H9 (cell line): ENCODE data around the gene SIVA1. TPM values are rescaled to one million over a fixed set of nuclear protein-coding genes. Genes with fewer than 3 reads are reported as not detected.

Source experiments
- DNase-seq: peaks from one replicate; pipeline ENCODE4 v3.0.0-alpha.2; 2017
- H2AFZ ChIP-seq: one replicate; pipeline ENCODE4 v1.6.1; 2013; ENCODE audit warnings: mild to moderate bottlenecking, low read length, control low read depth, moderate library complexity
- H2AK5ac ChIP-seq: 2 replicates; pipeline ENCODE4 v1.6.1; 2013; ENCODE audit warnings: low read length, control low read depth, mixed read lengths; ENCODE audit not compliant: insufficient read length
- H2BK120ac ChIP-seq: one replicate; pipeline ENCODE4 v1.6.1; 2013; ENCODE audit warnings: low read depth, mild to moderate bottlenecking, low read length, control low read depth, inconsistent platforms; ENCODE audit not compliant: poor library complexity, severe bottlenecking
- H2BK12ac ChIP-seq: 2 replicates; pipeline ENCODE4 v1.6.1; 2013; ENCODE audit warnings: low read length, control low read depth, mixed read lengths, low read depth; ENCODE audit not compliant: insufficient read length
- H2BK15ac ChIP-seq: 2 replicates; pipeline ENCODE4 v1.6.1; 2013; ENCODE audit warnings: low read depth, low read length, control low read depth
- H2BK20ac ChIP-seq: one replicate; pipeline ENCODE4 v1.6.1; 2013; ENCODE audit warnings: low read depth, mild to moderate bottlenecking, low read length, control low read depth, inconsistent platforms; ENCODE audit not compliant: poor library complexity, severe bottlenecking
- H2BK5ac ChIP-seq: 2 replicates; pipeline ENCODE4 v1.6.1; 2013; ENCODE audit warnings: low read length, control low read depth, mixed read lengths; ENCODE audit not compliant: insufficient read length
- H3K14ac ChIP-seq: 2 replicates; pipeline ENCODE4 v1.6.1; 2013; ENCODE audit warnings: low read length, control low read depth; ENCODE audit not compliant: insufficient read depth
- H3K18ac ChIP-seq: 2 replicates; pipeline ENCODE4 v1.6.1; 2013; ENCODE audit warnings: low read depth, mild to moderate bottlenecking, mixed read lengths, low read length, control low read depth; ENCODE audit not compliant: insufficient read length
- H3K23ac ChIP-seq: 2 replicates; pipeline ENCODE4 v1.6.1; 2013; ENCODE audit warnings: low read length, control low read depth, mixed read lengths, low read depth; ENCODE audit not compliant: insufficient read length
- H3K23me2 ChIP-seq: 2 replicates; pipeline ENCODE4 v1.6.1; 2013; ENCODE audit warnings: low read depth, mild to moderate bottlenecking, mixed read lengths, low read length, control low read depth; ENCODE audit not compliant: insufficient read length, poor library complexity, severe bottlenecking
- H3K27ac ChIP-seq: 2 replicates; pipeline ENCODE4 v1.5.1; 2013; ENCODE audit warnings: low read length, control low read depth, mixed read lengths, low read depth; ENCODE audit not compliant: insufficient read length
- H3K27me3 ChIP-seq: 2 replicates; pipeline ENCODE4 v1.6.1; 2013; ENCODE audit warnings: low read length, control low read depth, inconsistent platforms; ENCODE audit not compliant: insufficient read depth
- H3K4ac ChIP-seq: 2 replicates; pipeline ENCODE4 v1.6.1; 2013; ENCODE audit warnings: low read depth, mild to moderate bottlenecking, control low read depth, inconsistent platforms, low read length, moderate library complexity
- H3K4me1 ChIP-seq: 2 replicates; pipeline ENCODE4 v1.6.1; 2013; ENCODE audit warnings: low read length, control low read depth, inconsistent platforms; ENCODE audit not compliant: insufficient read depth
- H3K4me2 ChIP-seq: 2 replicates; pipeline ENCODE4 v1.6.1; 2013; ENCODE audit warnings: low read length, control low read depth, mixed read lengths; ENCODE audit not compliant: insufficient read length, insufficient read depth
- H3K56ac ChIP-seq: 2 replicates; pipeline ENCODE4 v1.6.1; 2013; ENCODE audit warnings: low read depth, mild to moderate bottlenecking, mixed read lengths, low read length, control low read depth; ENCODE audit not compliant: insufficient read length
- H3K79me1 ChIP-seq: 2 replicates; pipeline ENCODE4 v1.6.1; 2013; ENCODE audit warnings: low read depth, mild to moderate bottlenecking, moderate library complexity, low read length, control low read depth, inconsistent platforms; ENCODE audit not compliant: insufficient read depth, poor library complexity, severe bottlenecking
- H3K79me2 ChIP-seq: 2 replicates; pipeline ENCODE4 v1.6.1; 2013; ENCODE audit warnings: low read length, control low read depth, inconsistent platforms; ENCODE audit not compliant: insufficient read depth
- H3K9ac ChIP-seq: 2 replicates; pipeline ENCODE4 v1.6.1; 2013; ENCODE audit warnings: low read length, control low read depth, mixed read lengths; ENCODE audit not compliant: insufficient read length; ENCODE audit errors: extremely low read depth
- H3K9me3 ChIP-seq: one replicate; pipeline ENCODE4 v1.6.1; 2013; ENCODE audit warnings: low read depth, low read length, inconsistent platforms; ENCODE audit not compliant: control insufficient read depth
- H3T11ph ChIP-seq: one replicate; pipeline ENCODE4 v1.6.1; 2013; ENCODE audit warnings: mild to moderate bottlenecking, low read length, control low read depth, inconsistent platforms
- H4K20me1 ChIP-seq: one replicate; pipeline ENCODE4 v1.6.1; 2013; ENCODE audit not compliant: control insufficient read depth, insufficient read length, insufficient read depth
- H4K5ac ChIP-seq: 2 replicates; pipeline ENCODE4 v1.6.1; 2013; ENCODE audit warnings: low read depth, mild to moderate bottlenecking, mixed read lengths, low read length, control low read depth; ENCODE audit not compliant: insufficient read length
- H4K8ac ChIP-seq: replicated peaks from 2 replicates; pipeline ENCODE4 v1.6.1; 2013; ENCODE audit warnings: low read length, control low read depth, mixed read lengths, low read depth; ENCODE audit not compliant: insufficient read length
- H4K91ac ChIP-seq: 2 replicates; pipeline ENCODE4 v1.6.1; 2013; ENCODE audit warnings: low read depth, mild to moderate bottlenecking, moderate library complexity, mixed read lengths, low read length, control low read depth; ENCODE audit not compliant: insufficient read length
- H3K27ac Mint-ChIP-seq, 3 experiments: 2 replicates in 2 of 3; 3 replicates in 1 of 3; pipeline ENCODE4 v1.8.0; 2020 to 2021; ENCODE audit warnings: mixed read lengths in 3 of 3, mild to moderate bottlenecking in 1 of 3, moderate library complexity in 1 of 3
- H3K27me3 Mint-ChIP-seq: 2 replicates; pipeline ENCODE4 v1.8.0; 2021; ENCODE audit warnings: low read depth, mild to moderate bottlenecking, moderate library complexity, mixed read lengths
- H3K36me3 Mint-ChIP-seq, 3 experiments: 2 replicates in 2 of 3; 3 replicates in 1 of 3; pipeline ENCODE4 v1.8.0; 2020 to 2021; ENCODE audit warnings: low read depth in 3 of 3, mixed read lengths in 3 of 3; ENCODE audit not compliant: insufficient read depth in 1 of 3
- H3K4me1 Mint-ChIP-seq, 2 experiments: 2 replicates each; pipeline ENCODE4 v1.8.0; 2020; ENCODE audit warnings: mixed read lengths in 2 of 2
- H3K4me3 Mint-ChIP-seq, 2 experiments: 2 replicates in 1 of 2; 3 replicates in 1 of 2; pipeline ENCODE4 v1.8.0; 2020 to 2021; ENCODE audit warnings: mild to moderate bottlenecking in 2 of 2, mixed read lengths in 2 of 2, moderate library complexity in 1 of 2
- H3K9me3 Mint-ChIP-seq, 2 experiments: 2 replicates in 1 of 2; 3 replicates in 1 of 2; pipeline ENCODE4 v1.8.0; 2020; ENCODE audit warnings: mild to moderate bottlenecking in 2 of 2, mixed read lengths in 2 of 2, moderate library complexity in 1 of 2
- WGBS: extraction: QIAGEN DNeasy Blood & Tissue Kit; methylation state at CpG from one replicate; pipeline ENCODE4 v1.1.7; 2013; ENCODE audit warnings: missing lambda C conversion rate, low lambda C conversion rate, mixed read lengths; ENCODE audit not compliant: insufficient read length; ENCODE audit errors: extremely low coverage; 5-methylcytosine and 5-hydroxymethylcytosine counted together
- total RNA-seq: library from RNA; stranded (reverse); gene quantifications from 2 replicates; pipeline ENCODE4 v1.2.1, GENCODE V29; 2021
- TF ChIP-seq, protein P1 (sequence below): fragments of 200-600 bp; sonication (generic); conservative IDR thresholded peaks from 3 replicates; pipeline ENCODE4 v1.8.0; 2021; ENCODE audit warnings: antibody characterized with exemption, mild to moderate bottlenecking

The SIVA1 gene
- total RNA-seq, 1 experiment from 2014 or later = 125 TPM

DNA sequence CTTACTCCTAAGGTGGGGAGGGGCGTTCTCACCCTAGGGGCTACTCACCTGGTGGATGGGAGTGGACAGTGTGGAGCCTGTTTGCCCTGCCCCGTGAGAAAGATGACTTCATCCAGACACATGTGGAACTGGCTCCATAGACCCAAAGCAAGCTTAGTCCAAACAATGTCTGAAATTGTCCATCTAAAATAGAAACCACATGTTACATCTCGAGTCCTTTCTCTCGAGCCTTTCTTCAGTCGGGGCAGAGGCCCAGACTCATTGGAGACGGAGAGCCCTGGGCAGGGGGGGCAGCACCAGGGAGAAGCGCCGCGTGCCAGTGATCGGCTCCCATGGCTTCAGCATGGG, 4.3 kb downstream of the SIVA1 start:
- no CpG with 5 or more reads among the region's 10 CpGs for WGBS
- peaks cover 17 to 31% of the 10 kb centered on the region in 2 experiments for H3K4me1 Mint-ChIP-seq

More for the DNA sequence above, 4.3 kb downstream of the SIVA1 start:
- no peak overlapping the region for H2BK12ac ChIP-seq
- Mint-ChIP-seq H3K9me3 (0 out of 5 replicates have a peak, but pooled peaks cover 0 to 3% of the 10 kb centered on the region in 2 experiments), H3K36me3 (peaks cover 32 to 73% (median 68%) of the 10 kb centered on the region in 3 experiments; a peak in 6 of 7 replicates), H3K4me3 (0 out of 5 replicates have a peak overlapping the region, but pooled peaks of 1 of the 2 experiments have one; percentile 28), H3K27me3 (no peaks in the 10 kb centered on the region), H3K27ac (peak overlapping the region in 1 of 3 experiments; percentile 92; a peak in 1 of 7 replicates)
- H2BK120ac ChIP-seq = no peak overlapping the region
- H3K79me1 ChIP-seq = peaks cover 3% of the 10 kb centered on the region
- no peak overlapping the region for H4K5ac ChIP-seq
- no peak overlapping the region for H3K4ac ChIP-seq
- H2AK5ac ChIP-seq = no peak overlapping the region
- no peak overlapping the region for H3K14ac ChIP-seq
- H3K23ac ChIP-seq = no peak overlapping the region
- no peak overlapping the region for H3K4me2 ChIP-seq
- DNase-seq = no peak
- H3K9ac ChIP-seq = no peak overlapping the region
- no peak overlapping the region for H2AFZ ChIP-seq
- H4K20me1 ChIP-seq = no peaks in the 10 kb centered on the region
- no peak overlapping the region for H3T11ph ChIP-seq
- no peaks in the 10 kb centered on the region for H3K27me3 ChIP-seq
- no peak overlapping the region for H4K8ac ChIP-seq
- TF ChIP-seq, protein P1, sequence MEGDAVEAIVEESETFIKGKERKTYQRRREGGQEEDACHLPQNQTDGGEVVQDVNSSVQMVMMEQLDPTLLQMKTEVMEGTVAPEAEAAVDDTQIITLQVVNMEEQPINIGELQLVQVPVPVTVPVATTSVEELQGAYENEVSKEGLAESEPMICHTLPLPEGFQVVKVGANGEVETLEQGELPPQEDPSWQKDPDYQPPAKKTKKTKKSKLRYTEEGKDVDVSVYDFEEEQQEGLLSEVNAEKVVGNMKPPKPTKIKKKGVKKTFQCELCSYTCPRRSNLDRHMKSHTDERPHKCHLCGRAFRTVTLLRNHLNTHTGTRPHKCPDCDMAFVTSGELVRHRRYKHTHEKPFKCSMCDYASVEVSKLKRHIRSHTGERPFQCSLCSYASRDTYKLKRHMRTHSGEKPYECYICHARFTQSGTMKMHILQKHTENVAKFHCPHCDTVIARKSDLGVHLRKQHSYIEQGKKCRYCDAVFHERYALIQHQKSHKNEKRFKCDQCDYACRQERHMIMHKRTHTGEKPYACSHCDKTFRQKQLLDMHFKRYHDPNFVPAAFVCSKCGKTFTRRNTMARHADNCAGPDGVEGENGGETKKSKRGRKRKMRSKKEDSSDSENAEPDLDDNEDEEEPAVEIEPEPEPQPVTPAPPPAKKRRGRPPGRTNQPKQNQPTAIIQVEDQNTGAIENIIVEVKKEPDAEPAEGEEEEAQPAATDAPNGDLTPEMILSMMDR = no peak
- no peak overlapping the region for H2BK5ac ChIP-seq
- H3K4me1 ChIP-seq = no peaks in the 10 kb centered on the region; the same call in 1 of the 2 replicates
- H3K9me3 ChIP-seq = no peaks in the 10 kb centered on the region
- no peak overlapping the region for H4K91ac ChIP-seq
- no peak overlapping the region for H3K56ac ChIP-seq
- peaks cover 16% of the 10 kb centered on the region; the same call in 1 of the 2 replicates for H3K79me2 ChIP-seq
- no peak overlapping the region for H2BK20ac ChIP-seq
- no peak overlapping the region for H3K27ac ChIP-seq
- no peak overlapping the region for H2BK15ac ChIP-seq
- H3K23me2 ChIP-seq = peaks cover 11% of the 10 kb centered on the region
- no peak overlapping the region for H3K18ac ChIP-seq
